H7 (cell line): ENCODE results near the gene NAGA. TPM values are rescaled to one million over a fixed set of nuclear protein-coding genes. Genes with fewer than 3 reads are reported as not detected.
"Not testable (repeated sequence)": the region's sequence is repeated elsewhere in the genome, so short reads cannot be mapped to it uniquely, and the experiment has no call there.

Source experiments
- DNase-seq: peaks from one replicate; pipeline ENCODE4 v3.0.0; 2012
- H3K27me3 ChIP-seq: 2 replicates; pipeline ENCODE4 v1.6.0; 2011; ENCODE audit warnings: mild to moderate bottlenecking, low read length; ENCODE audit not compliant: control insufficient read depth, insufficient read depth
- H3K36me3 ChIP-seq: replicated peaks from 2 replicates; pipeline ENCODE4 v1.5.1; 2011; ENCODE audit warnings: low read length; ENCODE audit not compliant: control insufficient read depth, insufficient read depth
- H3K4me3 ChIP-seq: 2 replicates; pipeline ENCODE4 v1.5.1; 2011; ENCODE audit warnings: low read depth, mild to moderate bottlenecking, control low read depth, low read length, moderate library complexity; ENCODE audit not compliant: insufficient read depth
- total RNA-seq: library from RNA; depleted of rRNA; stranded (reverse); fragments of >200 nt; shearing (Covaris generic); gene quantifications from 2 replicates; pipeline ENCODE4 v1.2.3, GENCODE V29; 2014

Gene NAGA
- total RNA-seq, 1 experiment from 2014 or later, result 30.9 TPM

GRCh38 chr22:42080287-42080686 lies 9.7 kb upstream of the NAGA start:
- DNase-seq, result no peak
- H3K4me3 ChIP-seq, result peak overlapping the region; percentile 72
- no peaks in the 10 kb centered on the region for H3K27me3 ChIP-seq
- H3K36me3 ChIP-seq, result peaks cover 2% of the 10 kb centered on the region

GRCh38 chr22:42079319-42080251 lies 9.0 kb upstream of the NAGA start, which contains the start of gene SMDT1:
Gene SMDT1 (plus strand): TSS chr22:42079700. CDS start chr22:42079769, 69 bp downstream.
- DNase-seq, result peak; percentile 99
- no peaks in the 10 kb centered on the region for H3K27me3 ChIP-seq
- H3K4me3 ChIP-seq, result peak within 1 kb of the TSS; percentile 72
- H3K36me3 ChIP-seq, result peaks cover 1% of the 10 kb centered on the region

GRCh38 chr22:42078469-42079318 lies 8.1 kb upstream of the NAGA start:
- no peak for DNase-seq
- Histone ChIP-seq H3K4me3 (peak overlapping the region; percentile 72), H3K27me3 (peaks cover 6% of the 10 kb centered on the region), H3K36me3 (peaks cover 1% of the 10 kb centered on the region)

- DNase-seq, result peak; percentile 47
These were observed 7.0 kb upstream of the NAGA start for GRCh38 chr22:42077486-42078125.

GRCh38 chr22:42076764-42077485 lies 6.3 kb upstream of the NAGA start:
- DNase-seq, result no peak
- Histone ChIP-seq H3K4me3 (no peak overlapping the region), H3K36me3 (peaks cover 1% of the 10 kb centered on the region), H3K27me3 (peaks cover 12% of the 10 kb centered on the region)

More at GRCh38 chr22:42077486-42078125, 7.0 kb upstream of the NAGA start:
- peaks cover 12% of the 10 kb centered on the region for H3K27me3 ChIP-seq
- H3K4me3 ChIP-seq, result no peak overlapping the region
- peaks cover 1% of the 10 kb centered on the region for H3K36me3 ChIP-seq

- Histone ChIP-seq H3K27me3 (peaks cover 12% of the 10 kb centered on the region), H3K4me3 (no peak overlapping the region), H3K36me3 (peaks cover 1% of the 10 kb centered on the region)
- no peak for DNase-seq
These were observed 4.4 kb upstream of the NAGA start for GRCh38 chr22:42074846-42075676.

- peaks cover 1% of the 10 kb centered on the region for H3K36me3 ChIP-seq
- H3K27me3 ChIP-seq, result peaks cover 12% of the 10 kb centered on the region
- H3K4me3 ChIP-seq, result peak within 1 kb of the TSS; percentile 59
- peak; percentile 80 for DNase-seq
These were observed 3.7 kb upstream of the NAGA start, which contains the start of gene PHETA2 for GRCh38 chr22:42074132-42074811. Gene PHETA2 (plus strand): TSS chr22:42074248. CDS start chr22:42077294, 3,046 bp downstream.

GRCh38 chr22:42073621-42074041 lies 3.0 kb upstream of the NAGA start:
- peaks cover 12% of the 10 kb centered on the region for H3K27me3 ChIP-seq
- H3K36me3 ChIP-seq, result peaks cover 1% of the 10 kb centered on the region
- peak; percentile 60 for DNase-seq
- peak overlapping the region; percentile 59 for H3K4me3 ChIP-seq

GRCh38 chr22:42072606-42073330 lies 2.2 kb upstream of the NAGA start:
- Histone ChIP-seq H3K27me3 (peaks cover 12% of the 10 kb centered on the region), H3K36me3 (peaks cover 4% of the 10 kb centered on the region), H3K4me3 (no peak overlapping the region)
- no peak for DNase-seq

GRCh38 chr22:42071508-42071907 lies 896 bp upstream of the NAGA start:
- not testable (repeated sequence) for H3K4me3 ChIP-seq, DNase-seq, H3K36me3 ChIP-seq
- peaks cover 12% of the 10 kb centered on the region for H3K27me3 ChIP-seq

GRCh38 chr22:42069801-42070516 lies 653 bp downstream of the NAGA start:
- H3K27me3 ChIP-seq, result peaks cover 12% of the 10 kb centered on the region
- DNase-seq, result no peak
- H3K36me3 ChIP-seq, result peaks cover 4% of the 10 kb centered on the region

More at GRCh38 chr22:42069801-42070516, 653 bp downstream of the NAGA start:
- peak overlapping the region; percentile 65 for H3K4me3 ChIP-seq
